Neural cell (in vitro differentiated cells): ENCODE measurements around the gene PDE3A. TPM values are rescaled to one million over a fixed set of nuclear protein-coding genes. Genes with fewer than 3 reads are reported as not detected.

Experiments used
- H2AFZ ChIP-seq: fragments of 200-600, 300-800 bp; sonication (generic), shearing (Covaris generic); 2 replicates; pipeline ENCODE4 v1.6.0; 2014; ENCODE audit warnings: low read depth, mild to moderate bottlenecking, antibody characterized with exemption, low read length, moderate library complexity
- H3F3A ChIP-seq: fragments of 200-600 bp; shearing (Covaris generic); 2 replicates; pipeline ENCODE4 v1.6.1; 2016; ENCODE audit warnings: mild to moderate bottlenecking, moderate library complexity, mixed read lengths, antibody characterized with exemption, low read length; ENCODE audit not compliant: insufficient read depth, poor library complexity, severe bottlenecking
- H3K27ac ChIP-seq: fragments of 200-600, 300-800 bp; sonication (generic), shearing (Covaris generic); 2 replicates; pipeline ENCODE4 v1.5.1; 2014; ENCODE audit warnings: mild to moderate bottlenecking, low read length, moderate library complexity
- H3K27me3 ChIP-seq: fragments of 300-800, 200-600 bp; sonication (generic), shearing (Covaris generic); 2 replicates; pipeline ENCODE4 v1.6.0; 2014; ENCODE audit warnings: mild to moderate bottlenecking, low read depth, low read length, moderate library complexity; ENCODE audit not compliant: insufficient read depth
- H3K36me3 ChIP-seq: fragments of 300-800, 200-600 bp; sonication (generic), shearing (Covaris generic); 2 replicates; pipeline ENCODE4 v1.5.1; 2014; ENCODE audit warnings: mild to moderate bottlenecking, antibody characterized with exemption, low read length, moderate library complexity; ENCODE audit not compliant: insufficient read depth
- H3K4me2 ChIP-seq: fragments of 300-800, 200-600 bp; sonication (generic), shearing (Covaris generic); 2 replicates; pipeline ENCODE4 v1.6.0; 2014; ENCODE audit warnings: mild to moderate bottlenecking, low read length
- H3K4me3 ChIP-seq: fragments of 300-800, 200-600 bp; sonication (generic), shearing (Covaris generic); 2 replicates; pipeline ENCODE4 v1.5.1; 2014; ENCODE audit warnings: mild to moderate bottlenecking, low read length, moderate library complexity
- H3K79me2 ChIP-seq: fragments of 200-600 bp; shearing (Covaris generic); replicated peaks from 2 replicates; pipeline ENCODE4 v1.6.0; 2014; ENCODE audit warnings: mild to moderate bottlenecking, low read length, moderate library complexity; ENCODE audit not compliant: insufficient read depth
- H3K9ac ChIP-seq: fragments of 300-800, 200-600 bp; sonication (generic), shearing (Covaris generic); 2 replicates; pipeline ENCODE4 v1.6.1; 2016; ENCODE audit warnings: mild to moderate bottlenecking, low read length, mixed read lengths
- H3K9me2 ChIP-seq: fragments of 200-600 bp; shearing (Covaris generic); 2 replicates; pipeline ENCODE4 v1.6.1; 2016; ENCODE audit warnings: mild to moderate bottlenecking, low read length, mixed read lengths; ENCODE audit not compliant: insufficient read depth
- H3K9me3 ChIP-seq: fragments of 200-600, 300-800 bp; sonication (generic), shearing (Covaris generic); 2 replicates; pipeline ENCODE4 v1.6.1; 2016; ENCODE audit warnings: mild to moderate bottlenecking, mixed run types, low read length, moderate library complexity, mixed read lengths
- H4K20me1 ChIP-seq: fragments of 200-600 bp; shearing (Covaris generic); 2 replicates; pipeline ENCODE4 v1.6.1; 2016; ENCODE audit warnings: mild to moderate bottlenecking, mixed run types; ENCODE audit not compliant: insufficient read depth
- CTCF ChIP-seq: fragments of 450-650 bp; IDR thresholded peaks from 2 replicates; pipeline ENCODE4 v1.5.1; 2014; ENCODE audit warnings: antibody characterized with exemption, mild to moderate bottlenecking, moderate library complexity; ENCODE audit not compliant: poor library complexity, severe bottlenecking
- EP300 ChIP-seq: fragments of 450-650 bp; conservative IDR thresholded peaks from 2 replicates; pipeline ENCODE4 v1.6.1; 2014; ENCODE audit warnings: antibody characterized with exemption, mild to moderate bottlenecking, moderate library complexity; ENCODE audit not compliant: poor library complexity, severe bottlenecking
- EZH2 ChIP-seq: fragments of 200-600, 300-800 bp; shearing (Covaris generic), sonication (generic); IDR thresholded peaks from 2 replicates; pipeline ENCODE4 v1.6.1; 2014; ENCODE audit warnings: antibody characterized with exemption, low read length, borderline replicate concordance, mild to moderate bottlenecking; ENCODE audit not compliant: insufficient read depth, poor library complexity, severe bottlenecking
- MXI1 ChIP-seq: fragments of 450-650 bp; conservative IDR thresholded peaks from 2 replicates; pipeline ENCODE4 v1.6.1; 2014; ENCODE audit warnings: antibody characterized with exemption, mild to moderate bottlenecking; ENCODE audit not compliant: poor library complexity, severe bottlenecking
- POLR2AphosphoS5 ChIP-seq: IDR thresholded peaks from 2 replicates; pipeline ENCODE4 v1.6.1; 2012
- RAD21 ChIP-seq: fragments of 450-650 bp; conservative IDR thresholded peaks from 2 replicates; pipeline ENCODE4 v1.6.1; 2014; ENCODE audit warnings: antibody characterized with exemption, mild to moderate bottlenecking, moderate library complexity
- REST ChIP-seq: IDR thresholded peaks from 2 replicates; pipeline ENCODE4 v1.6.1; 2012; ENCODE audit warnings: borderline replicate concordance
- SMC3 ChIP-seq: fragments of 450-650 bp; conservative IDR thresholded peaks from 2 replicates; pipeline ENCODE4 v1.6.1; 2014; ENCODE audit warnings: antibody characterized with exemption, mild to moderate bottlenecking, moderate library complexity; ENCODE audit not compliant: poor library complexity
- TAF1 ChIP-seq: IDR thresholded peaks from 2 replicates; pipeline ENCODE4 v1.6.1; 2012; ENCODE audit warnings: low read depth
- polyA plus RNA-seq: library from polyadenylated mRNA; depleted of rRNA; stranded (reverse); fragments of >200 nt; gene quantifications from 2 replicates; pipeline ENCODE4 v1.2.3, GENCODE V29; 2014

Gene PDE3A
- polyA plus RNA-seq, 1 donor from 2014 or later: 0.94 TPM

GRCh38 chr12:20398686-20399085, 30.3 kb downstream of the PDE3A start:
- H3K27ac ChIP-seq: no peak overlapping the region
- no peaks in the 10 kb centered on the region for H3K27me3 ChIP-seq
- no peaks in the 10 kb centered on the region for H3F3A ChIP-seq
- H3K9me3 ChIP-seq: no peaks in the 10 kb centered on the region
- H3K36me3 ChIP-seq: no peaks in the 10 kb centered on the region
- H3K79me2 ChIP-seq: no peaks in the 10 kb centered on the region
- TF ChIP-seq EZH2 (no peak), REST (no peak), SMC3 (no peak), MXI1 (no peak), TAF1 (no peak), EP300 (no peak), CTCF (no peak), POLR2AphosphoS5 (no peak), RAD21 (no peak)
- H3K4me3 ChIP-seq: no peak overlapping the region
- H3K9ac ChIP-seq: no peak overlapping the region
- H3K9me2 ChIP-seq: no peaks in the 10 kb centered on the region
- no peaks in the 10 kb centered on the region for H4K20me1 ChIP-seq
- H3K4me2 ChIP-seq: no peak overlapping the region
- no peak overlapping the region for H2AFZ ChIP-seq

GRCh38 chr12:20400003-20400402, 31.7 kb downstream of the PDE3A start:
- Histone ChIP-seq H3K9me2 (no peaks in the 10 kb centered on the region), H3K79me2 (no peaks in the 10 kb centered on the region)

More at GRCh38 chr12:20400003-20400402, 31.7 kb downstream of the PDE3A start:
- Histone ChIP-seq H3K4me2 (no peak overlapping the region), H2AFZ (no peak overlapping the region), H3K36me3 (no peaks in the 10 kb centered on the region), H3K4me3 (no peak overlapping the region), H3K27ac (no peak overlapping the region), H3K9ac (no peak overlapping the region), H3K9me3 (no peaks in the 10 kb centered on the region), H3K27me3 (no peaks in the 10 kb centered on the region), H3F3A (no peaks in the 10 kb centered on the region), H4K20me1 (no peaks in the 10 kb centered on the region)
- no peak for TF ChIP-seq MXI1
- no peak for TF ChIP-seq CTCF
- TF ChIP-seq EZH2: no peak
- no peak for TF ChIP-seq REST
- TF ChIP-seq RAD21: no peak
